H7 (cell line): ENCODE measurements around the gene HDLBP. TPM values are rescaled to one million over a fixed set of nuclear protein-coding genes. Genes with fewer than 3 reads are reported as not detected.

Source experiments
- DNase-seq: peaks from one replicate; pipeline ENCODE4 v3.0.0; 2012
- H3K27me3 ChIP-seq: 2 replicates; pipeline ENCODE4 v1.6.0; 2011; ENCODE audit warnings: mild to moderate bottlenecking, low read length; ENCODE audit not compliant: control insufficient read depth, insufficient read depth
- H3K36me3 ChIP-seq: replicated peaks from 2 replicates; pipeline ENCODE4 v1.5.1; 2011; ENCODE audit warnings: low read length; ENCODE audit not compliant: control insufficient read depth, insufficient read depth
- H3K4me3 ChIP-seq: 2 replicates; pipeline ENCODE4 v1.5.1; 2011; ENCODE audit warnings: low read depth, mild to moderate bottlenecking, control low read depth, low read length, moderate library complexity; ENCODE audit not compliant: insufficient read depth
- total RNA-seq: library from RNA; depleted of rRNA; stranded (reverse); fragments of >200 nt; shearing (Covaris generic); gene quantifications from 2 replicates; pipeline ENCODE4 v1.2.3, GENCODE V29; 2014; rRNA removed

Gene HDLBP
- total RNA-seq, result 362 and 415 TPM in 2 replicates

GRCh38 chr2:241315093-241315878 is at the start of gene HDLBP:
Gene HDLBP (minus strand): TSS chr2:241315672. CDS start chr2:241266869, 48,803 bp downstream.
- no peaks in the 10 kb centered on the region for H3K27me3 ChIP-seq
- DNase-seq, result peak; percentile 99
- H3K36me3 ChIP-seq, result no peaks in the 10 kb centered on the region; the same call in none of the 2 replicates
- H3K4me3 ChIP-seq, result peak within 1 kb of the TSS; percentile 95

DNA sequence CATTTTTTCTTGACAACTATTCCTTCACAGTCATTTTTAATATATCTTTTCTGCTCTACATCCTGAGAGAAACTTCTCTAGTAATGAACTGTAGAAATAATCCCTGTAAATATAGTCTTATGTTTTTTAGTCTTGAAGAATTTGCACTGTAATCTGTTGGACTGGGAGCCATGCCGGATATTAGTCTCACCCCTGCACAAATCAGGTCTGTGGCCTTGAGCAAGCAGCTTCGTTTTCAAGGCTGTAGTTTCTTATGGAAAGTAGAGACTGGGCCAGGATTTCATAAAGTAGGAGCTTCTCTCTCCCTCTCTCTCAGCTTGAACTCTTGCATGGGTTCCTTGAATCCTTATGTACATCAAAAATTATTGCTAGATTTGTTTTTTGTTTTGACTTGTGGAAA is 49.3 kb upstream of the HDLBP start:
- no peaks in the 10 kb centered on the region for H3K27me3 ChIP-seq
- DNase-seq, result no peak

DNA sequence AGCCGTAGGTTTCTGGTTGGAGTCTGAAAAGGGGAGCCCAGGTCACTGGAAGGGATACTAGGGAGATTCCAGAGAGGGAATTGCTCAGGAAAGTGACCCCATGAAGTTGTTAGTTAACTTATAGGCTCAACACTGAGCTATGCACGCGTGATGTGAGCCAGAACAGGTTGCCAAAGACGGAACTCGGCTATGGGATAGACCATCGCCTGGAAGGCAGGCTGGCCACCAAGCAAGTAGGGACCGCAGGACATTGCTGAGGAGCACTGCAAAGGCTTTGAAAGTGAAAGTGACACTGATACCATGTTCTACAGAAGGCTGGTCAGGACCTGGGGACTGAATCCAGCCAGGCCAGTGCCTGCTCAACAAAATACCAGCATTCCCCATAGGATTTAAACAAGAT is 48.0 kb upstream of the HDLBP start:
- Histone ChIP-seq H3K4me3 (no peak overlapping the region), H3K36me3 (no peaks in the 10 kb centered on the region; the same call in 1 of the 2 replicates)
- DNase-seq, result no peak

More for the DNA sequence above, 49.3 kb upstream of the HDLBP start:
- Histone ChIP-seq H3K4me3 (no peak overlapping the region), H3K36me3 (no peaks in the 10 kb centered on the region; the same call in 1 of the 2 replicates)

GRCh38 chr2:241359481-241360045 is 44.1 kb upstream of the HDLBP start:
- Histone ChIP-seq H3K4me3 (no peak overlapping the region), H3K36me3 (no peaks in the 10 kb centered on the region; the same call in 1 of the 2 replicates), H3K27me3 (no peaks in the 10 kb centered on the region)
- DNase-seq, result no peak

More for the DNA sequence above, 48.0 kb upstream of the HDLBP start:
- no peaks in the 10 kb centered on the region for H3K27me3 ChIP-seq

GRCh38 chr2:241358470-241358869 is 43.0 kb upstream of the HDLBP start:
- H3K36me3 ChIP-seq, result peaks cover 2% of the 10 kb centered on the region
- no peak overlapping the region for H3K4me3 ChIP-seq
- H3K27me3 ChIP-seq, result no peaks in the 10 kb centered on the region
- DNase-seq, result no peak

- no peak overlapping the region for H3K4me3 ChIP-seq
- peaks cover 3% of the 10 kb centered on the region for H3K36me3 ChIP-seq
- H3K27me3 ChIP-seq, result no peaks in the 10 kb centered on the region
- no peak for DNase-seq
Observed at GRCh38 chr2:241357531-241357930, 42.1 kb upstream of the HDLBP start.

- Histone ChIP-seq H3K27me3 (no peaks in the 10 kb centered on the region), H3K4me3 (peak overlapping the region; percentile 84), H3K36me3 (peaks cover 6% of the 10 kb centered on the region)
- no peak for DNase-seq
Observed at GRCh38 chr2:241356871-241357260, 41.4 kb upstream of the HDLBP start.

DNA sequence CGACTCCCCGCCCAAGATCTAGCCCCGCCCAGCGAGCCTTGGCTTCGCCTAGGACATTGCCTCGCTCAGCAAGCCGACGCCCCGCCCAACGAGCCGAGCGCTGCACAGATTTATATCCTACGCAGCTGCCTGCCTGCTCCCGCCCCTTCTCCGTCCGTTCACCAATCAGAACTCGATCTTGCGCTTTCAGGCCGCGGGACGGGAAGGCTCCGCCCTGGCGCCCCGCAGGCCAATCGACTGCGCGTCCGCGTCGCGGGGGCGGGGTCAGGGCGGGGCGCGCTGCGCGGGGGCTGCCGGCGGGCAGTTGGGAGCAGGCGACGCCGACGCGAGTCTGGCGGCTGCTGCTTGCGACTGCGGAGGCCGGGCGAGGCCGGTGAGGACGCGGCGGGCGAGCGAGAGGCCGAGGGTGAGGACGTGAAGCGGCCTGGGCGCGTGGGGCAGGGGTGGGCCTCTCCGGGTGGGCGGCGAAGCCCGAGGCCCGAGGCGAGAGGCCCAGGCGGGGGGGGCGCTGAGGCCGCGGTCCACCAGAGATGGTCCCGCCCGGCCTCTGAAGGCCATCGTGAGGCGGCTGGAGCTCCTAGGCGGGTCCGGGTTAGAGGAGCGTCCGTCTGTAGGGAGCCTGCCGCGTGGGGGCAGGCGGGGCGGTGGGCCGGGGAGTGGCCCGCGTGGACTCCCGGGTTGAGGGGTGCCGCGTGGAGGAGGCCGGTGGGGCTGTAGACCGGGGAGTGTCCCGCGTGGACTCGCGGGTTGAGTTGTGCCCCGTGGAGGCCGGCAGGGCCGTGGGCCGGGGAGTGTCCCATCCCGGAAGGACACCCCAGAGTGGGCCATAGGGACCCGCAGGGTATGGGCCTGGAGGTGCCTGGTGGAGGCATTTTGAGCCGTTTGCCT is 40.8 kb upstream of the HDLBP start, which contains the start of gene FARP2:
TSS of gene FARP2 (plus strand) at position 303 of the 888 bp plus-strand sequence. CDS start 16,823 bp downstream, outside the sequence.
- DNase-seq, result peak; percentile 96
- peak within 1 kb of the TSS; percentile 84 for H3K4me3 ChIP-seq
- peaks cover 8% of the 10 kb centered on the region for H3K36me3 ChIP-seq
- H3K27me3 ChIP-seq, result no peaks in the 10 kb centered on the region

GRCh38 chr2:241354668-241355658 is 39.5 kb upstream of the HDLBP start:
- Histone ChIP-seq H3K36me3 (peaks cover 17% of the 10 kb centered on the region), H3K27me3 (no peaks in the 10 kb centered on the region), H3K4me3 (peak overlapping the region; percentile 22)
- DNase-seq, result peak; percentile 83

GRCh38 chr2:241352227-241352626 is 36.8 kb upstream of the HDLBP start:
- H3K27me3 ChIP-seq, result no peaks in the 10 kb centered on the region
- no peak overlapping the region for H3K4me3 ChIP-seq
- DNase-seq, result no peak
- peaks cover 32% of the 10 kb centered on the region for H3K36me3 ChIP-seq

DNA sequence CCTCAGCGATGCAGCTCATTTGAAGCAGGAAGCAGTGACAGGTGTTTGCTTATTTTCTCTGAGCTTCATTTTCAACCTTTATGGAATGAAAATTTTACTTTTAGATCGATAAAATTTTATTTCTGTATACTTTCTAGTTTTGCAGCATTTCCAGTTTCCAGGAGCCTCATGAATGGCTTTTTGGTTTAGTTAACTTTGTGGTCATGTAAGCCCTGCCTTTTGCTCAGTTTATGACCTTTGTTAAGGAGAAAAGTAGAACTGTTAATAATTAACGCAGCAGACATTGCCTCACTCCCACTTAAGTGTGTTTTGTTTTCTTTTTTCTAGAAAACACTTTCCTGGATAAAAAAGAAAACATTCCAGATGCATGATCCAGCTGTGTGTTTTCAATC is 36.2 kb upstream of the HDLBP start:
- Histone ChIP-seq H3K4me3 (no peak overlapping the region), H3K36me3 (peaks cover 36% of the 10 kb centered on the region), H3K27me3 (no peaks in the 10 kb centered on the region)
- no peak for DNase-seq

DNA sequence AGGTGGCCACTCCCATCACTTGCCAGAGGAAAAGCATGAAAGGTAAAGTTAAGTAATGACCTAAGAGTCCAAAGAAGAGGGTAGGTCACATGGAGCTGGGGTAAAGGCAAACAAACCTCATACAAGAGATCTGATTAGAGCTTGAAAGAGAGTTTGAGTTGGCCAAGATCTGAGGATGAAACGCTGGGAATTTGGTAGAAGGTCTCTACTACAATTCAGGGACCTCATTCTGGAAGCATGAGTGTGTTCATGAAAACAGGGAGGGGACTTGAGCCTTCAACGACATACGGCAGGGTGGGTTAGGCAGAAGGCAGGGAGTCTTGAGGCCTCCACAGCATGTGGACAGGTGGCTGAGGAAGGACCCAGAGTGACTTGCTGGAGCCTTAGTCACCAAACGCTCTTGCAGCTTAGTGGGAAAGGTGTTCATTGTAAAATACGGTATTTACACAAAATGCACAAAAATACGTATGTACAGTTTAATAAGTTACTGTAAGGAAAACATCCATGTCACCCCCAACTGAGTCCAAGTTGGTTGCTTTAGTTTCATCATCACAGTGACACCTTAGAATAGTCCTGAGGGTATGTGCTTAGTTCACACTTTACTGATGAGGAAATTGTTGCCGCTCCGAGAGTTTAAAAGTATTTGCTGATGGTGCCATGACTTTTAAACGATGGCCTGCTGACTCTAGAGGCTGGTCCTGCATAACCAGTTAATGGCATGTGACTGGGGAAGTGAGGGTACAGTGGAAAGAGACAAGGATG is 35.6 kb upstream of the HDLBP start:
- no peak overlapping the region for H3K4me3 ChIP-seq
- no peaks in the 10 kb centered on the region for H3K27me3 ChIP-seq
- peaks cover 40% of the 10 kb centered on the region for H3K36me3 ChIP-seq
- no peak for DNase-seq

- Histone ChIP-seq H3K4me3 (no peak overlapping the region), H3K36me3 (peaks cover 44% of the 10 kb centered on the region), H3K27me3 (no peaks in the 10 kb centered on the region)
- no peak for DNase-seq
Observed at GRCh38 chr2:241350530-241350877, 35.0 kb upstream of the HDLBP start.
